Activated T-helper 9 cell treated with anti-CD3 and anti-CD28 coated beads, Interleukin-2, amount 50 U/mL, for 16 hours (primary cell): ENCODE results near the gene LRBA.
"Not testable (repeated sequence)": the region's sequence is repeated elsewhere in the genome, so short reads cannot be mapped to it uniquely, and the experiment has no call there.

Experiments used
- DNase-seq: peaks from one replicate; pipeline ENCODE4 v3.0.0-alpha.2; 2020; ENCODE audit warnings: low read depth

LRBA gene

GRCh38 chr4:151015459-151016347, 619 bp upstream of the LRBA start:
- DNase-seq: peak; percentile 76

- no peak for DNase-seq
These were observed 1.1 kb downstream of the LRBA start for GRCh38 chr4:151013944-151014343.

DNA sequence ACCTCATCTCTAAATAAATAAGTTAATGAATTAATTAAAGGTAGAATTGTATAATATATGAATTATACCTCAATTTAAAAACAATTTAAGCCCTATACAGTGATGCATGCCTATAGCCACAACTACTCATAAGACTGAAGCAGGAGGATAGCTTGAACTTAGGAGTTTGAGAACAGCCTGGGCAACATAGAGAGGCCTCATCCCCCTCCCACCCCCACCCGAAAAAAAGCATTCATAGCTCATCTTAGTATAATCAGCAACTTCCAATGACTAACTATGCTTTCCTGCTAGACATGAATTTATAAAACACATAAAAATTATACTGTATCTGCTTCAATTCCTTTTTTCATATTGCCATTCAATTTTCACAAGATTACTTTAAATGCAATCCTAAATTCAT, 1.6 kb downstream of the LRBA start:
- no peak for DNase-seq

DNA sequence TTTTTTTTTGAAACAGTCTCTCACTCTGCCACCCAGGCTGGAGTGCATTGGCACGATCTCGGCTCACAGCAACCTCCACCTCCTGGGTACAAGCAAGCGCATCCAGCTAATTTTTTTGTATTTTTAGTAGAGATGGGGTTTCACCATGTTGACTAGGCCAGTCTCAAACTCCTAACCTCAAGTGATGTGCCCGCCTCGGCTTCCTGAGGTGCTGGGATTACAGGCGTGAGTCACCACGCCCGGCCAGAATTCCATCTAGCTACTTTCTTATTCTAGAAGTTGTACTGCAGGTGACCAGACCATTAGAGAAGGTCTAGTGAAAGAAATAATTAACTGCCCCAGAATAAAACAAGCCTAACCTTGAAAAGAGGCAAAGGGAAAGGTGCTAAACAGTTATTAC, 2.3 kb downstream of the LRBA start:
- no peak for DNase-seq

GRCh38 chr4:151012376-151012775, 2.7 kb downstream of the LRBA start:
- no peak for DNase-seq

GRCh38 chr4:151004222-151004621, 10.9 kb downstream of the LRBA start:
- DNase-seq: no peak

DNA sequence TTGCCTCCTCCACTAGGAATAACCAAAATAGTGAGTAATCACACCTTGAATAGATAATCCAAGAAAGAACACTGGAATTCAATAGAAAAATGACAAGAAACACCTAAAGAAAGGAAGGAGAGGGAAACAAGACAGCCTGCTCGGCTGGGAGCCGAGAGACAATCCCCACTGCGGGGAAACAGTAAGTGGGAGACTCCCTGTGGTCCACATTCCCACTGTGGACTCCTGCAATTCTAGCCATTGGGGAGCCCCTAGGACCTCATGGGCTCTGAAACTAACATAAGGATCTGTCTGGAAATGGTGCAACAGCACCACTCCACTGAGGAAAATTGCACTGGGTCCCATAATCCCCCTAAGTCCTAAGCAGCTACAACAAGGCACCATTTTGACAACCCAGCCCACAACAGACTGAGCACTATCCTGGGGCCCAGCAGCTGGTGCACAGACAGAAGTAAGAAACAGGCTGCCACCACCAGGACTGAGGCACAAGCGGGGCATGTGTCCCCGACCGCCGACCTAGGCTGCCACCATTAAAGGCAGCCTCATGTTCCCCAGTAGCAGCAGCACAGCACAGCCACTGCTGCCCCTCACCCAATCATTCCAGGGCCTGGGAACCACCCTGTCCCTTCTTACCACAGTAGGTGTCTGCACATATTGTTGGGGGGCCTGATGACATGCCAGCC, 14.2 kb downstream of the LRBA start:
- no peak for DNase-seq

DNA sequence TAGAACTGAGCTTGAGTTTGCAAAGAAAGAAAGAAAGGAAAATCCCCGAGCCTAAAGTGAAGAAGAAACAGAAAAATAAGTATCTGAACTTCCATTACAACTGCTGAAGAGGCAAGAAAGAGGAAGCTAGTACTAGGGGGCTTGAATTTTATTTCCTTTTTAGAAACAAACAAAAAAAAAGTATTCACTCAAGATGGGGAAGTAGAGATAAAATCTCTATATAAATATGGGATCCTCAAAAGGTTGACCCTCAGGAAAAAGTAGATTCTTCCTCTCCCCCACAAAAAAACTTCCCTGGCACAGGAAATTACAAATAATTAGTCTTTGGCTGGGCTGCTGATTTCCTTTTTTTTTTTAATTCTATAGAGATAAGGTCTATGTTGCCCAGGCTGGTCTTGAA, 16.0 kb downstream of the LRBA start:
- no peak for DNase-seq

DNA sequence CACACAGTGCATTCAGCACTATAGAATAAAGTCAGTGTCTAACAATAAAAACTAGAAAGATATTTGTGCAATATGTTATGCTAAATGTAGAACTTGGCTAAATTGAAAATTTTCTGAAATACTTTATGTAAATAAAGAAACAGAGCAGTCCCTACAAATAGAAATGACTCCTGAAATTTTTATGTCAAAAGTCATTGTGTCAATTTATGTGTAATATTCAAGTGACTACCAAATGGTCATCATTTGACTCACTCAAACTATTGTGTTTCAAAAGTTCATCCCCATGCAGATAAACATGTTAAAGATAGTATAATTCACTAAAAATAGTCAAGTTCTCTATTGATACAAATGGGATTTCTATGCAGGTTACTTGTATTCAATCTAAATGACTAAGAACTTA, 17.9 kb downstream of the LRBA start:
- DNase-seq: no peak

DNA sequence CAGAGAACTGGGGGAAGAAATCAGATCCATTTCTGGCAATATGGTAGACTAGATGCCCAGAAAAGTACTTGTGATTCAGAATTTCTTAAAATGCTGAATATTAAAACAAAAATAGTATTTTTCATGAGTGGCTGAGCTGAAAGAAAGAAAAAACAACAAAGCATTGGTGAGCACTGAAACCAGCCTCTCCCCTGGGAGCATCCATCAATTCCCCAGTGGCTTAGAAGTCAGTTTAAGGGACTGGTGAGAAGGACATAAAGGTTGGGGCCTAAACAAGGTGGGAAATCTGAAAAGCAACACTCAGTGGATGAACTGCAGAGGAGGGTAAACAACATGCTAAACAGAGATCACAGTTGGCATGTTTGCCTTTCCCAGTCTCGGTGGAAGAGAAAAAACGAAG, 20.4 kb downstream of the LRBA start:
- no peak for DNase-seq

GRCh38 chr4:150993577-150993976, 21.5 kb downstream of the LRBA start:
- not testable (repeated sequence) for DNase-seq

- no peak for DNase-seq
These were observed 24.1 kb downstream of the LRBA start for GRCh38 chr4:150990993-150991392.

DNA sequence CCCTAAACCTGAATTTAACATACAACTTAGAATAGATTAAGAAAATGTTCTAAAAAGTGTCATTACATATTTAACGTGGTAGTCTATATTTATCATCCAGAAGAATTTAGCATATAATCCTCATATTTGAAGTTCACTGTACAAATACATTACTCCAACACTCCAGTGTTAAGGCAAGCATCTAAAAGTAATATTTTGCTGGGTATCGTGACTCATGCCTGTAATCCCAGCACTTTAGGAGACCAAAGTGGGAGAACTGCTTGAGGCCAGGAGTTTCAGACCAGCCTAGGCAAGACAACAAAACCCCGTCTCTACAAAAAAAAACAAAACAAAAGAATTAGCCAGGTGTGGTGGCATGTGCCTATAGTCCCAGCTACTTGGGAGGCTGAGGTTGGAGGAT, 24.8 kb downstream of the LRBA start:
- DNase-seq: no peak

DNA sequence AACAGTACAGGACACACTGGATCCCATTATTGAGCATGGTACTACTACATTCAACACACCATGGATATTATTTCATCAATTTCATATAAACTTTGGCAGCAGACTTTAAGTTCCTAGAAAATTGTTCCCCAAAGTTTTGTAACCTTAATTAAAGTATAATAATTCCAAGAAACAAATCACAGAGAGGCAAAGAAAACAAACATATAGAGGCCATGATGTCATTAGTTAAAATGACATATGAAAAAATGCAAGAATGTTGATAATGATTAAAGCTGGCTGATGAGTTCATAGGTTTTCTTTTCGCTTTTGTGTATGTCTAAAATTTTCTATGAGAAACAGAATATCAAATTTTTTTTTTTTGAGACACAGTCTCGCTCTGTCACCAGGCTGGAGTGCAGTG, 26.8 kb downstream of the LRBA start:
- DNase-seq: no peak

DNA sequence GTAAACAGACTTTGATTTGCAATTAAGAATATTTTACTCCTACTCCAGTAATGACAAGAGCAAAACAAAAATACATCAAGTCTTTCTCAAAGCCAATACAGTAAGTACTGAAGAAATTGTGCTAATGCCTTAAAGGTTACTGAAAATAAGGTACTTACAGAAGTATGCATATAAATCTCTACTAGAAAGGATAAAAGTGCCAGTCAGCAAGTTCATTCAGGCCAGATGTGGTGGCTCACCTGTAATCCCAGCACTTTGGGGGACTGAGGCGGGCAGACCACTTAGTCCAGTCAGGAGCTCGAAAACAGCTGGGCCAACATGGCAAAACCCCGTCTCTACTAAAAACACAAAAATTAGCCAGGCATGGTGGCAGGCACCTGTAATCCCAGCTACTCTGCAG, 27.9 kb downstream of the LRBA start:
- DNase-seq: no peak

- DNase-seq: no peak
These were observed 29.0 kb downstream of the LRBA start for GRCh38 chr4:150986085-150986484.

- DNase-seq: no peak
These were observed 31.2 kb downstream of the LRBA start for GRCh38 chr4:150983851-150984250.

DNA sequence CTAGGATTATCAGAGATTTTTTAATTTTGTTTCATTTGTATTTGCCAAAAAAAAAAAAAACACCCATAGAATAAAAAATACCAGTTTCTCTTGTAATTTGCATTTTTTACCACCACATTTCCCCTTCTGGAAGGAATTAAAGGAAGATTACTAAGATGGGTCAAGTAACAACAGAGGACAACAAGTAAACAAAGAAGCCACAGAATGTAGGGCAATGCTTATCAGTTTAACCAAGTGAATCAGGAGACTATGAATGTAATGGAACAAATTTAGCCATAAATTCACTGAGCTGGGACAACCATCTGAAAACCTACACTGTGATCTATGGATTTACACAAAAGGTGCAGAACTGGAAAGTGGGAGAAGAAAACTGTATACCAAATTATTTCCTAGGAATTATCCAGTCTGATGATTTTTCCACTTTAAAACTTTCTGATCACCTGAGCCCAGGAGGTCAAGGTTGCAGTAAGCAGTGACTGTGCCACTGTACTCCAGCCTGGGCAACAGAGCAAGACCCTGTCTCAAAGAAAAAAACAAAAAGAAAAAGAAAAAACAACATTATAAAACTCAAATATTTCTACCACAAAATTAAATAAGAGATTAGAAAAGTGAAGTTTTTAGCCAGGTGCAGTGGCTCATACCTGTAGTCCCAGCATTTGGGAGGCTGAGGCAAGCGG, 32.4 kb downstream of the LRBA start:
- no peak for DNase-seq

DNA sequence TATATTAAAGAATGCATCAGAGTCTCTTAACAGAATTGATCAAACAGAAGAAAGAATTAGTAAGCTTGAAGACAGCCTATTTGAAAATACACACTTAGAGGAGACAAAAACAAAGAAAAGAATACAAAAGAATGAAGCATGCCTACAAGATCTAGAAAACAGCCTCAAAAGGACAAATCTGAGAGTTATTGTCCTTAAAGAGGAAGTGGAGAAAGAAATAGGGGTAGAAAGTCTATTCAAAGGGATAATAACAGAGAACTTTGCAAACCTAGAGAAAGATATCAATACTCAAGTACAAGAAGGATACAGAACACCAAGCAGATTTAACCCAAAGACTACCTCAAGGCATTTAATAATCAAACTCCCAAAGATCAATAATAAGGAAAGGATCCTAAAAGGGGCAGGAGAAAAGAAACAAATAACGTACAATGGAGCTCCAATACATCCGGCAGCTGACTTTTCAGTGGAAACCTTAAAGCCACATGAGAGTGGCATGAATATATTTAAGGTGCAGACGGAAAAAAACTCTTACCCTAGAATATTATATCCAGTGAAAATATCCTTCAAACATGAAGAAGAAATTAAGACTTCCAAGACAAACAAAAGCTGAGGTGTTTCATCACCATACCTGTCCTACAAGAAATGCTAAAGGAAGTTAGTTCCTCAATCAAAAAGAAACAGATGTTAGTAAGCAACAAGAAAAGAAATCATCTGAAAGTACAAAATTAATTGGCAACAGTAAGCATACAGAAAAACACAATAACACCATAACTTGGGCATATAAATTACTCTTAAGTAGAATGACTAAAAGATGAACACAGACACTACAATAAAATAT, 36.1 kb downstream of the LRBA start:
- no peak for DNase-seq

GRCh38 chr4:150976478-150977118, 38.5 kb downstream of the LRBA start:
- DNase-seq: no peak

- DNase-seq: no peak
These were observed 40.3 kb downstream of the LRBA start for GRCh38 chr4:150974750-150975149.

GRCh38 chr4:150974252-150974640, 40.8 kb downstream of the LRBA start:
- no peak for DNase-seq
